ENCODE results near the gene SMIM8.

Gene SMIM8

GRCh38 chr6:87336367-87336766 is 14.0 kb downstream of the SMIM8 start:
- TF ChIP-seq CTCF (IDR thresholded peaks at IDR 0.05; ENCODE audit: low read depth, low read length) = no peak
- no peak for DNase-seq (ENCODE audit: extremely low read depth, low read depth)

DNA sequence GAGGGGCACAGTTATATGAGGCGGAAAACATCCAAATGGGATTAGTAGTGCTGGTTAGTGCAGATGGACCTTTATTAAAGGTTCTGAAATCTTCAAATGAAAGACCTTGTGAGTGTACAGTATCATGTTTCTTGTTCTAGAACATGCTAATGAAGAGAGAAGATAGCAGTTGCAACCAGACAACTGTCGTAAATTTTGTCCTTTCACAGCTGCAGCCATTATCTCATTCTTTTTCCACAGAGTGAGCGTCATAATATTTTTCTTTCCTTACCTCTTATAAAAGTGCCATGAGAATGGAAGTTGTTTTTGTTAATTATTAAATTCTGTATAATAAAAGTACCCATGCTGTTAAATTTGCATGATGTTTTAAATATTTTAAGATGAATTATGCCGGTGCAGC is 17.8 kb downstream of the SMIM8 start:
- no peak for TF ChIP-seq CTCF (IDR thresholded peaks at IDR 0.05; ENCODE audit: low read depth, low read length)

DNA sequence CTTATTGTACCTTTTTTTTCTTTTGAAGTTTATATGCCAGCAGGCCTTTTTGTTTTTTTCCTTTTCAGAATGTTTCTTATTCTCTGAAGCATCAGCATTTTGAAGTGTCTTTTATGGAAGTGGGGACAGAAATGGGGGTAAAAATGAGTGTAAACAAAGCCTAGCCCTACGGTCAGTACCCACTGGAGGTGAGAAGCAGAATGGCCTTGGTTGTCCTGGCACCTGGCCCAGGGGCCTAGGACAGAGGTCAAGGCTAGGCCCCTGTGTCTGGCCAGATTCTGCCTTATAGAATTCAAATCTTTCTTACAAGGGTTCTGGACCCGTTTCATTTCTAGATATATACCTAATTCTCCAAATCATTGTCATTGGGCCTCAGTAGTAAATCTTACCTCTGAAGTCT is 18.8 kb downstream of the SMIM8 start:
- TF ChIP-seq CTCF (IDR thresholded peaks at IDR 0.05; ENCODE audit: low read depth, low read length) = no peak
- no peak for DNase-seq (ENCODE audit: extremely low read depth, low read depth)

More for the DNA sequence above, 17.8 kb downstream of the SMIM8 start:
- no peak for DNase-seq (ENCODE audit: extremely low read depth, low read depth)

GRCh38 chr6:87341899-87342298 is 19.5 kb downstream of the SMIM8 start:
- no peak for TF ChIP-seq CTCF (IDR thresholded peaks at IDR 0.05; ENCODE audit: low read depth, low read length)
- DNase-seq (ENCODE audit: extremely low read depth, low read depth) = no peak

- DNase-seq (ENCODE audit: extremely low read depth, low read depth) = no peak
- TF ChIP-seq CTCF (IDR thresholded peaks at IDR 0.05; ENCODE audit: low read depth, low read length) = no peak
Measured at GRCh38 chr6:87342829-87343228, 20.4 kb downstream of the SMIM8 start.

DNA sequence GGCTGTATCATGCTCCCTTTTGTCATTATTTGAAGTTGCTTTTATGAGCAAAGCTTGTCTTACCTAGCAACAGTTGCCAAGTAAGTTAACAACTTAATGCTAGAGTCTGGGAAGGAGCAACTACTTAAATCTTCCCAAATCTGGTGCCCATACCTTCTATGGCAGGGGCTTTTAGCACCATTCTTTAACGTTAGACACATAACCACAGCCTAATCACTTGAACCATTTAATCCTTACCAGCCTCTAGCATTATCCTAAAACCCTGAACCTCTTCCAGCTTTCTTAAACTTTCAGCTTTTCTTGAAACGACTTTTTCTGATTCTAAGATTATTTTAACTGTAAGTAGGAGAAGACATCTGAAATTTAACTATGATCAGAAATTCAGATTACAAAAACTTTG is 22.3 kb downstream of the SMIM8 start, which contains the start of gene C6orf163:
Gene C6orf163, plus strand, starts transcription at position 83 of the 400 bp plus-strand sequence. Its CDS starts 287 bp downstream, at position 370.
- TF ChIP-seq CTCF (IDR thresholded peaks at IDR 0.05; ENCODE audit: low read depth, low read length) = no peak
- DNase-seq (ENCODE audit: extremely low read depth, low read depth) = no peak

DNA sequence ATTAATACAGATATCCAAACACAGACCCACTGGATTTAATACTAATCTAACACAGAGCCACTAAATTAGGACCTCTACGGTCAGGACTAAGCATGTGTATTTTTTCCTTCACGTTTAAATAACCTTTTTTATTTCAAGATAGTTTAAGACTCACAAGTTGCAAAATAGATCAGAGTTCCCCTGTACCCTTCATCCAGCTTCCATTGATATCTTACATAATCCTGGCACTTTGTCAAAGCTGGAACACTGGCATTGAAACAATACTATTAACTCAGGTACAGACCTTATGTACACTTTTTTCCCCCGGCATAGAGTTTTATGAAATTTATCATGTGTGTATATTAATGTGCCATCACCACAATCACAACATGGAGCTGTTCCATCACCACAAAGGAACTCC is 24.3 kb downstream of the SMIM8 start:
- TF ChIP-seq CTCF (IDR thresholded peaks at IDR 0.05; ENCODE audit: low read depth, low read length) = no peak
- no peak for DNase-seq (ENCODE audit: extremely low read depth, low read depth)
